Measurements from ENCODE around the gene CYP26B1.

CYP26B1 gene

GRCh38 chr2:72131916-72132841 is 15.5 kb downstream of the CYP26B1 start:
- no peak overlapping the region for H3K4me3 ChIP-seq (ENCODE audit: low read depth, low read length, poor library complexity, severe bottlenecking)
- no peaks in the 10 kb centered on the region for H3K9me3 ChIP-seq (ENCODE audit: low read length)
- no peaks in the 10 kb centered on the region for H3F3A ChIP-seq (ENCODE audit: insufficient read depth, low read length)
- no peak overlapping the region for H3K27ac ChIP-seq (ENCODE audit: low read depth, low read length, poor library complexity, severe bottlenecking)
- H3K27me3 ChIP-seq (ENCODE audit: insufficient read depth, low read length): no peaks in the 10 kb centered on the region
- no peak overlapping the region for H2AFZ ChIP-seq (ENCODE audit: low read length)
- no peaks in the 10 kb centered on the region for H3K9me2 ChIP-seq (ENCODE audit: low read depth, low read length)
- no peaks in the 10 kb centered on the region for H3K36me3 ChIP-seq (ENCODE audit: insufficient read depth, low read length)
- no peak for TF ChIP-seq CTCF (IDR thresholded peaks at IDR 0.05; ENCODE audit: low read length)
- no peak for TF ChIP-seq EZH2 (IDR thresholded peaks at IDR 0.05; ENCODE audit: borderline replicate concordance, low read length)
- no peak overlapping the region for H3K9ac ChIP-seq (ENCODE audit: low read length)
- no peaks in the 10 kb centered on the region for H3K4me1 ChIP-seq (ENCODE audit: insufficient read depth, low read length, severe bottlenecking)
- H3K4me2 ChIP-seq (ENCODE audit: low read length): no peak overlapping the region
- no peaks in the 10 kb centered on the region for H4K20me1 ChIP-seq (ENCODE audit: insufficient read depth, low read length)
- no peaks in the 10 kb centered on the region for H3K79me2 ChIP-seq (ENCODE audit: insufficient read depth, low read length)

- Histone ChIP-seq H3K4me3 (ENCODE audit: low read depth, low read length, poor library complexity, severe bottlenecking) (no peak overlapping the region), H3K79me2 (ENCODE audit: insufficient read depth, low read length) (no peaks in the 10 kb centered on the region), H3K4me1 (ENCODE audit: insufficient read depth, low read length, severe bottlenecking) (no peaks in the 10 kb centered on the region), H4K20me1 (ENCODE audit: insufficient read depth, low read length) (no peaks in the 10 kb centered on the region), H3K27ac (ENCODE audit: low read depth, low read length, poor library complexity, severe bottlenecking) (no peak overlapping the region), H3F3A (ENCODE audit: insufficient read depth, low read length) (no peaks in the 10 kb centered on the region), H3K4me2 (ENCODE audit: low read length) (no peak overlapping the region), H3K9me2 (ENCODE audit: low read depth, low read length) (no peaks in the 10 kb centered on the region), H3K9me3 (ENCODE audit: low read length) (no peaks in the 10 kb centered on the region), H3K9ac (ENCODE audit: low read length) (no peak overlapping the region), H3K27me3 (ENCODE audit: insufficient read depth, low read length) (no peaks in the 10 kb centered on the region), H2AFZ (ENCODE audit: low read length) (no peak overlapping the region), H3K36me3 (ENCODE audit: insufficient read depth, low read length) (no peaks in the 10 kb centered on the region)
- TF ChIP-seq CTCF (IDR thresholded peaks at IDR 0.05; ENCODE audit: low read length): no peak
- no peak for TF ChIP-seq EZH2 (IDR thresholded peaks at IDR 0.05; ENCODE audit: borderline replicate concordance, low read length)
Measured at GRCh38 chr2:72131371-72131891, 16.2 kb downstream of the CYP26B1 start.

- Histone ChIP-seq H3K79me2 (ENCODE audit: insufficient read depth, low read length) (no peaks in the 10 kb centered on the region), H3K9me3 (ENCODE audit: low read length) (no peaks in the 10 kb centered on the region), H2AFZ (ENCODE audit: low read length) (no peak overlapping the region), H3K36me3 (ENCODE audit: insufficient read depth, low read length) (no peaks in the 10 kb centered on the region), H3K4me3 (ENCODE audit: low read depth, low read length, poor library complexity, severe bottlenecking) (no peak overlapping the region), H3K9me2 (ENCODE audit: low read depth, low read length) (no peaks in the 10 kb centered on the region), H3K4me2 (ENCODE audit: low read length) (no peak overlapping the region), H4K20me1 (ENCODE audit: insufficient read depth, low read length) (no peaks in the 10 kb centered on the region), H3F3A (ENCODE audit: insufficient read depth, low read length) (no peaks in the 10 kb centered on the region), H3K4me1 (ENCODE audit: insufficient read depth, low read length, severe bottlenecking) (no peaks in the 10 kb centered on the region), H3K27me3 (ENCODE audit: insufficient read depth, low read length) (no peaks in the 10 kb centered on the region), H3K27ac (ENCODE audit: low read depth, low read length, poor library complexity, severe bottlenecking) (no peak overlapping the region), H3K9ac (ENCODE audit: low read length) (no peak overlapping the region)
- TF ChIP-seq CTCF (IDR thresholded peaks at IDR 0.05; ENCODE audit: low read length) (no peak), EZH2 (IDR thresholded peaks at IDR 0.05; ENCODE audit: borderline replicate concordance, low read length) (no peak)
Measured at GRCh38 chr2:72130659-72131360, 16.9 kb downstream of the CYP26B1 start.

All from OCI-LY1 (cell line).